Adrenal gland (tissue), 12 donors: ENCODE results near the gene BLTP1. TPM values are rescaled to one million over a fixed set of nuclear protein-coding genes. Genes with fewer than 3 reads are reported as not detected.

Experiments
- DNase-seq, 7 donors: peaks; one replicate each; pipeline ENCODE4 v3.0.0-alpha.2; 2019 to 2020
- H3K27ac ChIP-seq, 5 donors: fragments of 200-600 bp; sonication (generic) in 4 of 5; 1 replicate in 3 of 5; 2 replicates in 2 of 5; pipeline versions ENCODE4 v1.5.1 to v1.8.0; 2016 to 2020; ENCODE audit warnings: mild to moderate bottlenecking in 1 of 5
- H3K27me3 ChIP-seq: fragments of 200-600 bp; 2 replicates; pipeline ENCODE4 v1.8.0; 2021
- H3K36me3 ChIP-seq, 2 donors: fragments of 200-600 bp; replicated peaks in 1 of 2; 1 replicate in 1 of 2; 2 replicates in 1 of 2; pipeline versions ENCODE4 v1.5.1 to v1.8.0; 2018 to 2022
- H3K4me1 ChIP-seq, 2 donors: fragments of 200-600 bp; replicated peaks in 1 of 2; 1 replicate in 1 of 2; 2 replicates in 1 of 2; pipeline versions ENCODE4 v1.5.1 to v1.8.0; 2018 to 2021
- H3K4me3 ChIP-seq, 4 donors: fragments of 200-600 bp; sonication (generic) in 3 of 4; one replicate each; pipeline ENCODE4 v1.5.1; 2016 to 2018
- H3K9me3 ChIP-seq, 3 donors: fragments of 200-600 bp; sonication (generic) in 1 of 3; replicated peaks in 1 of 3; 1 replicate in 2 of 3; 2 replicates in 1 of 3; pipeline versions ENCODE4 v1.5.1 to v1.8.0; 2016 to 2021
- POLR2A ChIP-seq, 2 donors: fragments of 450-650 bp; IDR thresholded peaks; one replicate each; pipeline ENCODE4 v1.6.1; 2017; ENCODE audit warnings: antibody characterized with exemption in 2 of 2, mild to moderate bottlenecking in 2 of 2, moderate library complexity in 1 of 2
- WGBS, 4 donors: extraction: QIAGEN DNeasy Blood & Tissue Kit in 2 of 4; methylation state at CpG; one replicate each; pipeline versions ENCODE4 v1.1.5 to v1.1.7; 2013 to 2017; 5-methylcytosine and 5-hydroxymethylcytosine counted together
- intact Hi-C, 2 donors: fragments of 100-400 bp; cut with DNase I; formaldehyde crosslinking; loops; one replicate each; pipeline versions ENCODE4 v1.14.1 to v1.15.0; 2022 to 2023
- polyA plus RNA-seq, 3 donors: library from polyadenylated mRNA; stranded (reverse); fragments of 200-250 nt in 2 of 3; fragments of 350-450 nt in 1 of 3; fragmentation: Illumina TruSeq in 1 of 3; extraction: RNeasy Lipid Tissue Mini Kit (QIAGEN cat#74804) in 1 of 3; gene quantifications; one replicate each; pipeline ENCODE4 v1.2.3, GENCODE V29; 2013 to 2014
- total RNA-seq, 9 donors: library from RNA; depleted of rRNA in 4 of 9; stranded (reverse); fragments of >200 nt in 4 of 9; fragments of 120-200 nt in 1 of 9; fragmentation: NEBNext Ultra II Directional in 1 of 9; extraction: Animal tissue kit (Norgen Biotek cat#: 25700) in 1 of 9; gene quantifications; one replicate each; pipeline versions ENCODE4 v1.1.0 to v1.2.4, GENCODE V29; 2013 to 2023
- TF ChIP-seq, protein P1 (sequence below), 6 experiments: fragments of 450-650 bp in 4 of 6; fragments of 200-600 bp in 2 of 6; sonication (generic) in 1 of 6; IDR thresholded peaks; 1 replicate in 5 of 6; 2 replicates in 1 of 6; pipeline versions ENCODE4 v1.5.1 to v1.8.0; 2016 to 2021; ENCODE audit warnings: antibody characterized with exemption in 6 of 6, mild to moderate bottlenecking in 2 of 6, moderate library complexity in 1 of 6
- donor health status: healthy with polysubstance abuse.
- donor health status: Bipolar disorder and iron deficiency.
- donor health status: DM: yes; HTN: yes; CAD: no.
- donor health status: DM: no; HTN: no; CAD: no.
- donor health status: DM: no; HTN: no; CAD: no.
- donor health status: DM: yes; HTN: yes; CAD: no.

Gene BLTP1
- total and polyA plus RNA-seq, 12 donors = 20.2 to 112 (median 73.5) TPM

DNA sequence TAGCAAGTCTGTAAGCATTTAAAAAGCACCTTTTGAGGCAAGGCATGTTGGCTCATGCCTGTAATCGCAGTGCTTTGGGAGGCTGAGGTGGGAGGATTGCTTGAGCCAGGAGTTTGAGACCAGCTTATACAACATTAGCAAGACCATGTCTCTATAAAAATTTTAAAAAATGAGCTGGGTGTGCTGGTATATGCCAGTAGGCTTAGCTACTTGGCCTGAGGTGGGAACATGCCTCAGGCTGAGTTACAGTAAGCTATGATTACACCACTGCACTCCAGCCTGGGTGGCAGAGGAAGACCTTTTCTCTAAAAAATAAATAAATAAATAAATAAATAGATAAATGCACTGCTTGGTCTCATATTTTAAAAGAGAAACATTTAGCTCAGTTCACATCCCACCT is 26.8 kb downstream of the BLTP1 start:
- TF ChIP-seq, protein P1, sequence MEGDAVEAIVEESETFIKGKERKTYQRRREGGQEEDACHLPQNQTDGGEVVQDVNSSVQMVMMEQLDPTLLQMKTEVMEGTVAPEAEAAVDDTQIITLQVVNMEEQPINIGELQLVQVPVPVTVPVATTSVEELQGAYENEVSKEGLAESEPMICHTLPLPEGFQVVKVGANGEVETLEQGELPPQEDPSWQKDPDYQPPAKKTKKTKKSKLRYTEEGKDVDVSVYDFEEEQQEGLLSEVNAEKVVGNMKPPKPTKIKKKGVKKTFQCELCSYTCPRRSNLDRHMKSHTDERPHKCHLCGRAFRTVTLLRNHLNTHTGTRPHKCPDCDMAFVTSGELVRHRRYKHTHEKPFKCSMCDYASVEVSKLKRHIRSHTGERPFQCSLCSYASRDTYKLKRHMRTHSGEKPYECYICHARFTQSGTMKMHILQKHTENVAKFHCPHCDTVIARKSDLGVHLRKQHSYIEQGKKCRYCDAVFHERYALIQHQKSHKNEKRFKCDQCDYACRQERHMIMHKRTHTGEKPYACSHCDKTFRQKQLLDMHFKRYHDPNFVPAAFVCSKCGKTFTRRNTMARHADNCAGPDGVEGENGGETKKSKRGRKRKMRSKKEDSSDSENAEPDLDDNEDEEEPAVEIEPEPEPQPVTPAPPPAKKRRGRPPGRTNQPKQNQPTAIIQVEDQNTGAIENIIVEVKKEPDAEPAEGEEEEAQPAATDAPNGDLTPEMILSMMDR (IDR thresholded peaks at IDR 0.05) = no peak
- TF ChIP-seq POLR2A (IDR thresholded peaks at IDR 0.05) = no peak
- H3K36me3 ChIP-seq = peaks cover 0 to 23% of the 10 kb centered on the region in 2 donors
- intact Hi-C loops = no loop called here
- no peaks in the 10 kb centered on the region for H3K27me3 ChIP-seq
- no peak overlapping the region for H3K27ac ChIP-seq
- H3K4me3 ChIP-seq = no peak overlapping the region
- 97 to 100% (median 99%) methylated on average over 1 of the region's 1 CpG for WGBS, 4 donors
- DNase-seq = no peak
- no peaks in the 10 kb centered on the region for H3K4me1 ChIP-seq
- no peaks in the 10 kb centered on the region for H3K9me3 ChIP-seq

DNA sequence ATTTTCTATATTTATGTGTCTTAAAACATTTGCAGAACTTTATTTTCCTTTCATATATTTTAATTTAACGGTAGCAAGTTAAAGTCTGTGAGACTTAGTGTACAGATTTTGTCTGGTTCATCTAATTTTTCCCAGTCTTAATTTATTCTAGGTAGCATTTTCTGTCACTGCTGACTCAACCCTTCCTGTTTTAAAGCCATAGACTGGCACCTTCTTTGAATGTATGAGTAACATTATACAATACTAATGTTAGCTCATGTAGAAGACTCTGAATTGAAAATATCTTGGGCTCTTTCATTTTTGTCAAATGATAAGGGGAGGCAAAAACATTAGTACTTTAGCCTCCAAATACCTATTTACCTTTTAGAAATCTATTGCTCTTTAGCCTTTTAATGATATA is 43.6 kb downstream of the BLTP1 start:
- Histone ChIP-seq H3K9me3 (no peaks in the 10 kb centered on the region), H3K4me1 (no peaks in the 10 kb centered on the region), H3K4me3 (no peak overlapping the region), H3K27ac (no peak overlapping the region), H3K27me3 (no peaks in the 10 kb centered on the region), H3K36me3 (peaks cover 0 to 8% of the 10 kb centered on the region in 2 donors)
- no peak for DNase-seq
- 92 to 97% (median 95%) methylated on average over 1 of the region's 1 CpG for WGBS, 4 donors
- TF ChIP-seq, protein P1 (IDR thresholded peaks at IDR 0.05) = no peak
- TF ChIP-seq POLR2A (IDR thresholded peaks at IDR 0.05) = no peak
- intact Hi-C loops = no loop called here

Other genes with a start within 250 kb of the BLTP1 start
- 1 to 10 TPM in 1 of 9 donors, under 1 TPM in 7, not detected in 1; 0.07 to 2.1 (median 0.13) TPM for gene TRPC3, start 200.3 kb upstream of the BLTP1 start, total RNA-seq
- gene TRPC3, start 200.3 kb upstream of the BLTP1 start, polyA plus RNA-seq = under 1 TPM; 0.07 to 0.22 (median 0.08) TPM
- gene ADAD1, start 226.7 kb downstream of the BLTP1 start, total RNA-seq = not detected
- gene ADAD1, start 226.7 kb downstream of the BLTP1 start, polyA plus RNA-seq = not detected